ENCODE measurements around the gene CFAP119. TPM values are rescaled to one million over a fixed set of nuclear protein-coding genes. Genes with fewer than 3 reads are reported as not detected.

CFAP119 gene
- total and polyA plus RNA-seq, 9 of the 15 experiments (the other 6 are each of a cell fraction or from before 2014, with no cell fraction given), result 5.5 to 33.7 (median 9.6) TPM

DNA sequence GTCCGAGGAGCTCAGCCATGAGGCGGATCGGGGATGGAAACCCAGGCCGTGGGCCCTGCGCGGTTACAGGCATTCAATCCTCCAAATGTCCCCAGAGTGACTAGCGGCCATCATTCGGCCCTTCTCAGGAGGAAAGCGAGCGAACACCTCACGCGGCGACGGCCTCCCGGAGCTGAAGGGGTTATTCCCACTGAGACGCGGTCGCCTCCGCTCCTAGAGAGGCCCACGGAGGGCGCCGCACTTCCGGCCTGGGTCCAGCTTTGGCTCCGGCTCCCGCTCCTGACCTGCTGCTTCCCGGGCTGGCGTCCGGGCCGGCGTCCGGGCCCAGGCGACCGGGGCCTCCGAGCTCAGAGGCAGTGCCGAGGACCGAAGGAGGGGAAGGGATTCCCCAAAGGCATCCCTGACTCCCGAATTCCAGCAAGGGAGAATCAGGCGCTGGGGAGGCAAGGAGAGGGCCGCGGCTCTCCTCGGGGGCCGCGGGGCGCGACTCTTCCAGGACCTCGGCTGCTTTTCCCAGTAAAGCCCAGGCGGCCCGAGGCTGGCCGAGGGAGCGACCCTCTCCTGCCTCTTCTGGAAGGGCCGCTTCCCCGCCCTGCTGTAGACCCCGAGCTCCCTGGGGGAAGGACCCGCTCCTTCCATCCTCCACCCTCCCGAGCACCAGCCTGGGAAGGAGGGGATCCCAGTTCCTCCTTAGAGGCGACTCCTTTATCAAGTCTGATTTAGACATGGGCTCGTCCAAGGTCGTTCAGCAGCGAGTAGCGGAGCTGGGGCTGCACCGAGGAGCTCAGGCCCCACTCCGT is 43.7 kb upstream of the CFAP119 start (continued):
- peak in 1 of 2 experiments; percentile 69; a peak in 1 of 4 replicates for TF ChIP-seq ZNF639 (CRISPR knock-in tag; conservative IDR thresholded peaks at IDR 0.05 in 1 of 2, IDR thresholded peaks at IDR 0.05 in 1 of 2)
- no peak for TF ChIP-seq KLF6 (CRISPR knock-in tag; IDR thresholded peaks at IDR 0.05; ENCODE audit: borderline replicate concordance)
- TF ChIP-seq TSC22D4 (tag; IDR thresholded peaks at IDR 0.05), result no peak
- no peak for TF ChIP-seq CHCHD3 (CRISPR knock-in tag; IDR thresholded peaks at IDR 0.05)
- TF ChIP-seq ARID1B (IDR thresholded peaks at IDR 0.05), result peak; percentile 43; the same call in 1 of the 2 replicates
- peak; percentile 64; the same call in 1 of the 2 replicates for TF ChIP-seq SIN3B (IDR thresholded peaks at IDR 0.05; ENCODE audit: low read depth)
- TF ChIP-seq SPI1 (IDR thresholded peaks at IDR 0.05; ENCODE audit: borderline replicate concordance, low read depth, low read length), result peak; percentile 59
- peak; percentile 81 for TF ChIP-seq LCOR (CRISPR knock-in tag; IDR thresholded peaks at IDR 0.05)
- TF ChIP-seq, protein P1, sequence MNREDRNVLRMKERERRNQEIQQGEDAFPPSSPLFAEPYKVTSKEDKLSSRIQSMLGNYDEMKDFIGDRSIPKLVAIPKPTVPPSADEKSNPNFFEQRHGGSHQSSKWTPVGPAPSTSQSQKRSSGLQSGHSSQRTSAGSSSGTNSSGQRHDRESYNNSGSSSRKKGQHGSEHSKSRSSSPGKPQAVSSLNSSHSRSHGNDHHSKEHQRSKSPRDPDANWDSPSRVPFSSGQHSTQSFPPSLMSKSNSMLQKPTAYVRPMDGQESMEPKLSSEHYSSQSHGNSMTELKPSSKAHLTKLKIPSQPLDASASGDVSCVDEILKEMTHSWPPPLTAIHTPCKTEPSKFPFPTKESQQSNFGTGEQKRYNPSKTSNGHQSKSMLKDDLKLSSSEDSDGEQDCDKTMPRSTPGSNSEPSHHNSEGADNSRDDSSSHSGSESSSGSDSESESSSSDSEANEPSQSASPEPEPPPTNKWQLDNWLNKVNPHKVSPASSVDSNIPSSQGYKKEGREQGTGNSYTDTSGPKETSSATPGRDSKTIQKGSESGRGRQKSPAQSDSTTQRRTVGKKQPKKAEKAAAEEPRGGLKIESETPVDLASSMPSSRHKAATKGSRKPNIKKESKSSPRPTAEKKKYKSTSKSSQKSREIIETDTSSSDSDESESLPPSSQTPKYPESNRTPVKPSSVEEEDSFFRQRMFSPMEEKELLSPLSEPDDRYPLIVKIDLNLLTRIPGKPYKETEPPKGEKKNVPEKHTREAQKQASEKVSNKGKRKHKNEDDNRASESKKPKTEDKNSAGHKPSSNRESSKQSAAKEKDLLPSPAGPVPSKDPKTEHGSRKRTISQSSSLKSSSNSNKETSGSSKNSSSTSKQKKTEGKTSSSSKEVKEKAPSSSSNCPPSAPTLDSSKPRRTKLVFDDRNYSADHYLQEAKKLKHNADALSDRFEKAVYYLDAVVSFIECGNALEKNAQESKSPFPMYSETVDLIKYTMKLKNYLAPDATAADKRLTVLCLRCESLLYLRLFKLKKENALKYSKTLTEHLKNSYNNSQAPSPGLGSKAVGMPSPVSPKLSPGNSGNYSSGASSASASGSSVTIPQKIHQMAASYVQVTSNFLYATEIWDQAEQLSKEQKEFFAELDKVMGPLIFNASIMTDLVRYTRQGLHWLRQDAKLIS (CRISPR knock-in tag; IDR thresholded peaks at IDR 0.05), result peak; percentile 78; the same call in 1 of the 2 replicates
- TF ChIP-seq CBX3 (IDR thresholded peaks at IDR 0.05; ENCODE audit: borderline replicate concordance in 1 of 2, low read length in 2 of 2), result peak in 1 of 2 experiments; percentile 70; a peak in 1 of 3 replicates
- peak; percentile 76; the same call in 1 of the 2 replicates for TF ChIP-seq ZZZ3 (IDR thresholded peaks at IDR 0.05)
- peak; percentile 53 for TF ChIP-seq NCOA1 (IDR thresholded peaks at IDR 0.05; ENCODE audit: low read depth)
- no peak for TF ChIP-seq ADNP (tag; IDR thresholded peaks at IDR 0.05)
- peak; percentile 91; the same call in 1 of the 2 replicates for TF ChIP-seq CBFB (CRISPR knock-in tag; IDR thresholded peaks at IDR 0.05)
- peak; percentile 45; the same call in 1 of the 2 replicates for TF ChIP-seq BRD4 (IDR thresholded peaks at IDR 0.05)
- no peak for TF ChIP-seq ARHGAP35 (IDR thresholded peaks at IDR 0.05; ENCODE audit: partially characterized antibody)
- TF ChIP-seq POLR2AphosphoS5 (IDR thresholded peaks at IDR 0.05; ENCODE audit: control insufficient read depth, insufficient read depth, low read depth, low read length), result peak; percentile 60
- no peak for TF ChIP-seq DMBX1 (CRISPR knock-in tag; IDR thresholded peaks at IDR 0.05; ENCODE audit: borderline replicate concordance)
- no peak for TF ChIP-seq HNRNPL (IDR thresholded peaks at IDR 0.05; ENCODE audit: low read depth, low read length)
- TF ChIP-seq KAT2B (IDR thresholded peaks at IDR 0.05; ENCODE audit: low read depth, low read length), result no peak
- TF ChIP-seq ATF1 (CRISPR knock-in tag; IDR thresholded peaks at IDR 0.05), result no peak
- TF ChIP-seq ATF1 (tag; IDR thresholded peaks at IDR 0.05), result peak; percentile 75
- peak; percentile 54 for TF ChIP-seq ZFP36 (IDR thresholded peaks at IDR 0.05; ENCODE audit: low read depth, low read length, partially characterized antibody)
- peak; percentile 89 for TF ChIP-seq KDM5B (IDR thresholded peaks at IDR 0.05; ENCODE audit: insufficient replicate concordance, low read depth, low read length)

Measured in K562 (cell line).